ENCODE data around the gene TNFSF13. TPM values are rescaled to one million over a fixed set of nuclear protein-coding genes. Genes with fewer than 3 reads are reported as not detected.

The TNFSF13 gene
- total RNA-seq (3.1 and 7.4 TPM in 2 replicates), polyA plus RNA-seq (2.5 and 3.9 TPM in 2 replicates)

- no peak for TF ChIP-seq CTCF (IDR thresholded peaks at IDR 0.05; ENCODE audit: low read depth, low read length)
- H3K9me3 ChIP-seq (ENCODE audit: low read depth): no peaks in the 10 kb centered on the region
- H3K27me3 ChIP-seq: no peaks in the 10 kb centered on the region
- peaks cover 5% of the 10 kb centered on the region for H3K36me3 ChIP-seq
- DNase-seq (ENCODE audit: low read depth in 1 of 2, low spot score in 1 of 2): no peak
- H3K4me3 ChIP-seq: no peak within 1 kb of the TSS
- H3K27ac ChIP-seq: peak within 1 kb of the TSS; percentile 53
- peaks cover 20% of the 10 kb centered on the region for H3K4me1 ChIP-seq (ENCODE audit: low read depth)
Measured at GRCh38 chr17:7558544-7559319, at the start of gene TNFSF13. TNFSF13 (plus strand) TSS chr17:7558750; CDS start chr17:7559040, 290 bp downstream.

GRCh38 chr17:7508846-7509245, 49.7 kb upstream of the TNFSF13 start:
- DNase-seq (ENCODE audit: low read depth in 1 of 2, low spot score in 1 of 2): no peak
- H3K36me3 ChIP-seq: peaks cover 68% of the 10 kb centered on the region
- TF ChIP-seq CTCF (IDR thresholded peaks at IDR 0.05; ENCODE audit: low read depth, low read length): no peak
- no peak overlapping the region for H3K27ac ChIP-seq
- H3K4me3 ChIP-seq: no peak overlapping the region
- no peaks in the 10 kb centered on the region for H3K9me3 ChIP-seq (ENCODE audit: low read depth)
- H3K27me3 ChIP-seq: no peaks in the 10 kb centered on the region
- no peaks in the 10 kb centered on the region for H3K4me1 ChIP-seq (ENCODE audit: low read depth)

- no peak for DNase-seq (ENCODE audit: low read depth in 1 of 2, low spot score in 1 of 2)
- Histone ChIP-seq H3K4me1 (ENCODE audit: low read depth) (no peaks in the 10 kb centered on the region), H3K27me3 (no peaks in the 10 kb centered on the region), H3K4me3 (no peak overlapping the region), H3K27ac (no peak overlapping the region), H3K36me3 (peaks cover 73% of the 10 kb centered on the region), H3K9me3 (ENCODE audit: low read depth) (no peaks in the 10 kb centered on the region)
- TF ChIP-seq CTCF (IDR thresholded peaks at IDR 0.05; ENCODE audit: low read depth, low read length): no peak
Measured at GRCh38 chr17:7509937-7510336, 48.6 kb upstream of the TNFSF13 start.

GRCh38 chr17:7511108-7511507, 47.4 kb upstream of the TNFSF13 start:
- H3K4me3 ChIP-seq: no peak overlapping the region
- no peak overlapping the region for H3K27ac ChIP-seq
- DNase-seq (ENCODE audit: low read depth in 1 of 2, low spot score in 1 of 2): no peak
- H3K27me3 ChIP-seq: no peaks in the 10 kb centered on the region
- no peaks in the 10 kb centered on the region for H3K4me1 ChIP-seq (ENCODE audit: low read depth)
- H3K9me3 ChIP-seq (ENCODE audit: low read depth): no peaks in the 10 kb centered on the region
- TF ChIP-seq CTCF (IDR thresholded peaks at IDR 0.05; ENCODE audit: low read depth, low read length): no peak
- peaks cover 66% of the 10 kb centered on the region for H3K36me3 ChIP-seq

GRCh38 chr17:7512105-7512504, 46.4 kb upstream of the TNFSF13 start:
- TF ChIP-seq CTCF (IDR thresholded peaks at IDR 0.05; ENCODE audit: low read depth, low read length): no peak
- Histone ChIP-seq H3K27ac (no peak overlapping the region), H3K36me3 (peaks cover 57% of the 10 kb centered on the region), H3K9me3 (ENCODE audit: low read depth) (no peaks in the 10 kb centered on the region), H3K4me3 (no peak overlapping the region), H3K4me1 (ENCODE audit: low read depth) (no peaks in the 10 kb centered on the region), H3K27me3 (no peaks in the 10 kb centered on the region)
- DNase-seq (ENCODE audit: low read depth in 1 of 2, low spot score in 1 of 2): no peak
